Stomach (tissue), 9 donors: Measurements from ENCODE around the gene ZNF410. TPM values are rescaled to one million over a fixed set of nuclear protein-coding genes. Genes with fewer than 3 reads are reported as not detected.
"Not testable (repeated sequence)": the region's sequence is repeated elsewhere in the genome, so short reads cannot be mapped to it uniquely, and the experiment has no call there.

Experiments used
- DNase-seq, 2 donors: peaks; one replicate each; pipeline versions ENCODE4 v3.0.0 to v3.0.0-alpha.2; 2013 to 2019
- H3K27ac ChIP-seq, 5 donors: fragments of 200-600 bp in 4 of 5; sonication (generic) in 4 of 5; one replicate each; pipeline ENCODE4 v1.5.1; 2013 to 2019; ENCODE audit warnings: mild to moderate bottlenecking in 1 of 5, moderate library complexity in 1 of 5
- H3K27me3 ChIP-seq, 3 donors: fragments of 200-600 bp; sonication (generic); one replicate each; pipeline ENCODE4 v1.5.1; 2017 to 2019; ENCODE audit warnings: mixed run types in 1 of 3
- H3K36me3 ChIP-seq, 4 donors: fragments of 200-600 bp; sonication (generic); 1 replicate in 3 of 4; 2 replicates in 1 of 4; pipeline ENCODE4 v1.5.1; 2016 to 2019
- H3K4me1 ChIP-seq, 4 donors: fragments of 200-600 bp; sonication (generic); one replicate each; pipeline ENCODE4 v1.5.1; 2016 to 2019
- H3K4me3 ChIP-seq, 4 donors: fragments of 200-600 bp; sonication (generic) in 3 of 4; one replicate each; pipeline ENCODE4 v1.5.1; 2016 to 2019; ENCODE audit warnings: mild to moderate bottlenecking in 1 of 4
- H3K9me3 ChIP-seq, 4 donors: fragments of 200-600 bp; sonication (generic); one replicate each; pipeline ENCODE4 v1.5.1; 2016 to 2019
- CTCF ChIP-seq, 7 experiments: fragments of 450-650 bp in 4 of 7; fragments of 200-600 bp in 3 of 7; sonication (generic) in 3 of 7; IDR thresholded peaks; one replicate each; pipeline ENCODE4 v1.5.1; 2016 to 2019; ENCODE audit warnings: antibody characterized with exemption in 7 of 7, control low read depth in 2 of 7, mild to moderate bottlenecking in 1 of 7
- EP300 ChIP-seq: sonication (generic); formaldehyde crosslinking; IDR thresholded peaks from one replicate; pipeline ENCODE4 v1.6.1; 2017; ENCODE audit warnings: antibody characterized with exemption
- POLR2A ChIP-seq, 4 donors: fragments of 450-650 bp; IDR thresholded peaks; one replicate each; pipeline ENCODE4 v1.6.1; 2016; ENCODE audit warnings: antibody characterized with exemption in 4 of 4, control low read depth in 2 of 4, mild to moderate bottlenecking in 1 of 4, moderate library complexity in 1 of 4
- POLR2AphosphoS5 ChIP-seq, 3 donors: sonication (generic); formaldehyde crosslinking; IDR thresholded peaks; one replicate each; pipeline ENCODE4 v1.6.1; 2016; ENCODE audit warnings: antibody characterized with exemption in 3 of 3
- WGBS, 5 donors: extraction: QIAGEN DNeasy Blood & Tissue Kit in 3 of 5; methylation state at CpG; one replicate each; pipeline versions ENCODE4 v1.1.5 to v1.1.7; 2013 to 2018; 5-methylcytosine and 5-hydroxymethylcytosine counted together
- intact Hi-C: fragments of 100-400 bp; cut with DNase I; formaldehyde crosslinking; loops from one replicate; pipeline ENCODE4 v1.15.1; 2023; ENCODE audit warnings: low total_unique reads
- polyA plus RNA-seq, 3 donors: library from polyadenylated mRNA; stranded (reverse); fragments of 200-250 nt; gene quantifications; one replicate each; pipeline ENCODE4 v1.2.3, GENCODE V29; 2013
- total RNA-seq, 5 donors: library from RNA; depleted of rRNA; stranded (reverse); fragments of >200 nt; gene quantifications; one replicate each; pipeline versions ENCODE4 v1.1.0 to v1.2.3, GENCODE V29; 2014 to 2016
- donor health status: healthy with polysubstance abuse.
- donor health status: Bipolar disorder and iron deficiency.
- donor health status: healthy.

ZNF410 gene
- total and polyA plus RNA-seq, 8 donors, result 21.4 to 183 (median 47.8) TPM

GRCh38 chr14:73861073-73861472 lies 25.6 kb upstream of the ZNF410 start:
- Histone ChIP-seq H3K4me1 (no peaks in the 10 kb centered on the region), H3K36me3 (peaks cover 7 to 44% (median 32%) of the 10 kb centered on the region in 4 donors), H3K27me3 (no peaks in the 10 kb centered on the region), H3K4me3 (no peak overlapping the region), H3K27ac (no peak overlapping the region), H3K9me3 (no peaks in the 10 kb centered on the region)
- 68 to 78% (median 70%) methylated on average over 5 of the region's 5 CpGs for WGBS, 5 donors
- TF ChIP-seq POLR2A (IDR thresholded peaks at IDR 0.05), result no peak
- no peak for TF ChIP-seq POLR2AphosphoS5 (IDR thresholded peaks at IDR 0.05)
- TF ChIP-seq CTCF (IDR thresholded peaks at IDR 0.05), result no peak
- TF ChIP-seq EP300, result no peak
- intact Hi-C loops, result no loop called here
- DNase-seq, result no peak

- Histone ChIP-seq H3K4me3 (no peak overlapping the region), H3K9me3 (no peaks in the 10 kb centered on the region), H3K36me3 (peaks cover 7 to 44% (median 32%) of the 10 kb centered on the region in 4 donors), H3K27me3 (no peaks in the 10 kb centered on the region), H3K4me1 (no peaks in the 10 kb centered on the region), H3K27ac (no peak overlapping the region)
- intact Hi-C loops, result no loop called here
- 80 to 95% (median 91%) methylated on average over 8 of the region's 8 CpGs for WGBS, 5 donors
- TF ChIP-seq EP300, result no peak
- no peak for TF ChIP-seq CTCF (IDR thresholded peaks at IDR 0.05)
- TF ChIP-seq POLR2A (IDR thresholded peaks at IDR 0.05), result no peak
- TF ChIP-seq POLR2AphosphoS5 (IDR thresholded peaks at IDR 0.05), result no peak
- no peak for DNase-seq
Measured at GRCh38 chr14:73862480-73862879, 24.2 kb upstream of the ZNF410 start.

DNA sequence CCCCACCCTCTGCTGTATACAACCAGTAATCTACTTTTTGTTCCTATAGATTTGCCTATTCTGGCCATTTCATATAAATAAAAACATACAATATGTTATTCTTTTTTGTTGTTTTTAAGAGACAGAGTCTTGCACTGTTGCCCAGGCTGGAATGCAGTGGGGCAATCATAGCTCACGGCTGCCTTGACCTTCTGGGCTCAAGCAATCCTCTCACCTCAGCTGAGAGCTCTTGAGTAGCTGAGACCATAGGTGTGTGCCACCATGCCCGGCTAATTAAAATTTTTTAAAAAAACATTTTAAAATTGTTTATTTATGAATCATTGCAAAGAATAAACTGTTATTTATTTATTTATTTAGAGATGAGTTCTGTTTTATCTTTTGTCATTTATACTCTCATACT lies 23.4 kb upstream of the ZNF410 start:
- 93 to 98% (median 96%) methylated on average over 2 of the region's 2 CpGs for WGBS, 5 donors
- DNase-seq, result no peak
- intact Hi-C loops, result no loop called here

DNA sequence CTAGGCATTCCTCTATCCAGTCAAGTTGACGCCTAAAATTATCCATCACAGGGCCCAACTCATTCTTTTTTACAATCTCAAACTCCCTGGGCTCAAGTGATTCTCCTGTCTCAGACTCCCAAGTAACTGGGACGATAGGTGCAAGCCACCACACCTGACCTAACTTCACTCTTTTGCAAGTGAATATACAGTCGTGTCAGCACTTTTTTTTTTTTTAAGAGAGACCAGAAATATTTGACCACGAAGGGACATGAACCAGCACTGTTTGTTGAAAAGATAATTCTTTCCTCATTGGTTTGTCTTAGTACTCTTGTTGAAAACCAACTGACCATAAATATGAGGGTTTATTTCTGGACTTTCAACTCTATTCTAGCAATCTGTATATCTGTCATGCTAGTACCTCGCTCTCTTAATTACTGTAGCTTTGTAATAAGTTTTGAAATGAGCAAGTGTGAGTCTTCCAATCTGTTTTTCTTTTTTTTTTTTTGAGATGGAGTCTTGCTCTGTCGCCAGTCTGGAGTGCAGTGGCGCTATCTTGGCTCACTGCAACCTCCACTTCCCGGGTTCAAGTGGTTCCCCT lies 21.0 kb upstream of the ZNF410 start:
- Histone ChIP-seq H3K27ac (no peak overlapping the region), H3K9me3 (no peaks in the 10 kb centered on the region), H3K4me3 (no peak overlapping the region), H3K27me3 (no peaks in the 10 kb centered on the region), H3K4me1 (no peaks in the 10 kb centered on the region), H3K36me3 (peaks cover 7 to 39% (median 35%) of the 10 kb centered on the region in 4 donors)
- DNase-seq, result no peak
- WGBS, 5 donors, result 81 to 91% (median 87%) methylated on average over 8 of the region's 8 CpGs
- no peak for TF ChIP-seq POLR2AphosphoS5 (IDR thresholded peaks at IDR 0.05)
- TF ChIP-seq EP300, result no peak
- TF ChIP-seq CTCF (IDR thresholded peaks at IDR 0.05), result no peak
- no peak for TF ChIP-seq POLR2A (IDR thresholded peaks at IDR 0.05)
- intact Hi-C loops, result no loop called here

More for the DNA sequence above, 23.4 kb upstream of the ZNF410 start:
- TF ChIP-seq POLR2A (IDR thresholded peaks at IDR 0.05) (no peak), EP300 (no peak), POLR2AphosphoS5 (IDR thresholded peaks at IDR 0.05) (no peak), CTCF (IDR thresholded peaks at IDR 0.05) (no peak)
- H3K36me3 ChIP-seq, result peaks cover 7 to 44% (median 35%) of the 10 kb centered on the region in 4 donors
- H3K4me1 ChIP-seq, result no peaks in the 10 kb centered on the region
- no peak overlapping the region for H3K4me3 ChIP-seq
- H3K9me3 ChIP-seq, result no peaks in the 10 kb centered on the region
- H3K27me3 ChIP-seq, result no peaks in the 10 kb centered on the region
- H3K27ac ChIP-seq, result no peak overlapping the region

GRCh38 chr14:73869754-73870153 lies 16.9 kb upstream of the ZNF410 start:
- H3K9me3 ChIP-seq, H3K27me3 ChIP-seq, DNase-seq, H3K4me1 ChIP-seq, H3K4me3 ChIP-seq, intact Hi-C loops, H3K27ac ChIP-seq: not testable (repeated sequence)
- H3K36me3 ChIP-seq, result peaks cover 0 to 17% (median 11%) of the 10 kb centered on the region in 4 donors
- 93 to 96% (median 94%) methylated on average over 11 of the region's 11 CpGs for WGBS, 5 donors
